ENCODE results near the gene MOCOS. TPM values are rescaled to one million over a fixed set of nuclear protein-coding genes. Genes with fewer than 3 reads are reported as not detected.

The MOCOS gene
- polyA plus RNA-seq, 3 donors = 1.1 to 1.7 (median 1.2) TPM

GRCh38 chr18:36262971-36263370, 75.7 kb downstream of the MOCOS start:
- DNase-seq (ENCODE audit: low read depth in 3 of 3, low spot score in 2 of 3) = no peak

GRCh38 chr18:36264283-36264682, 77.0 kb downstream of the MOCOS start:
- DNase-seq (ENCODE audit: low read depth in 3 of 3, low spot score in 2 of 3) = no peak

GRCh38 chr18:36265015-36265414, 77.7 kb downstream of the MOCOS start:
- DNase-seq (ENCODE audit: low read depth in 3 of 3, low spot score in 2 of 3) = no peak

- no peak for DNase-seq (ENCODE audit: low read depth in 3 of 3, low spot score in 2 of 3)
Observed at GRCh38 chr18:36269157-36269556, 81.9 kb downstream of the MOCOS start.

GRCh38 chr18:36271153-36271552, 83.9 kb downstream of the MOCOS start:
- DNase-seq (ENCODE audit: low read depth in 3 of 3, low spot score in 2 of 3) = no peak

GRCh38 chr18:36273347-36273746, 86.0 kb downstream of the MOCOS start:
- DNase-seq (ENCODE audit: low read depth in 3 of 3, low spot score in 2 of 3) = no peak

GRCh38 chr18:36274083-36274715, 86.9 kb downstream of the MOCOS start:
- no peak for DNase-seq (ENCODE audit: low read depth in 3 of 3, low spot score in 2 of 3)

GRCh38 chr18:36275561-36275960, 88.3 kb downstream of the MOCOS start:
- DNase-seq (ENCODE audit: low read depth in 3 of 3, low spot score in 2 of 3) = no peak

- DNase-seq (ENCODE audit: low read depth in 3 of 3, low spot score in 2 of 3) = no peak
Observed at GRCh38 chr18:36279001-36279400, 91.7 kb downstream of the MOCOS start.

GRCh38 chr18:36281936-36282335, 94.6 kb downstream of the MOCOS start:
- DNase-seq (ENCODE audit: low read depth in 3 of 3, low spot score in 2 of 3) = no peak

GRCh38 chr18:36283448-36283847, 96.2 kb downstream of the MOCOS start:
- no peak for DNase-seq (ENCODE audit: low read depth in 3 of 3, low spot score in 2 of 3)

GRCh38 chr18:36284268-36284667, 97.0 kb downstream of the MOCOS start:
- no peak for DNase-seq (ENCODE audit: low read depth in 3 of 3, low spot score in 2 of 3)

GRCh38 chr18:36284671-36285295, 97.5 kb downstream of the MOCOS start:
- DNase-seq (ENCODE audit: low read depth in 3 of 3, low spot score in 2 of 3) = peak in 2 of 3 donors; percentile 47 to 48

- DNase-seq (ENCODE audit: low read depth in 3 of 3, low spot score in 2 of 3) = no peak
Observed at GRCh38 chr18:36287653-36288052, 100.4 kb downstream of the MOCOS start.

GRCh38 chr18:36288689-36289088, 101.4 kb downstream of the MOCOS start:
- DNase-seq (ENCODE audit: low read depth in 3 of 3, low spot score in 2 of 3) = no peak

- DNase-seq (ENCODE audit: low read depth in 3 of 3, low spot score in 2 of 3) = no peak
Observed at GRCh38 chr18:36294031-36294430, 106.7 kb downstream of the MOCOS start.

GRCh38 chr18:36295214-36295613, 107.9 kb downstream of the MOCOS start:
- DNase-seq (ENCODE audit: low read depth in 3 of 3, low spot score in 2 of 3) = no peak

- no peak for DNase-seq (ENCODE audit: low read depth in 3 of 3, low spot score in 2 of 3)
Observed at GRCh38 chr18:36295880-36296301, 108.6 kb downstream of the MOCOS start.

- peak in 1 of 3 donors; percentile 53 for DNase-seq (ENCODE audit: low read depth in 3 of 3, low spot score in 2 of 3)
Observed at GRCh38 chr18:36296650-36297416, 109.5 kb downstream of the MOCOS start.

GRCh38 chr18:36297417-36298125, 110.3 kb downstream of the MOCOS start, which contains the start of gene FHOD3:
Gene FHOD3, plus strand, starts transcription at chr18:36297713. Its CDS starts 123 bp downstream, at chr18:36297836.
- no peak for DNase-seq (ENCODE audit: low read depth in 3 of 3, low spot score in 2 of 3)

- no peak for DNase-seq (ENCODE audit: low read depth in 3 of 3, low spot score in 2 of 3)
Observed at GRCh38 chr18:36298126-36298741, 110.9 kb downstream of the MOCOS start.
